ENCODE results near the gene MST1R. TPM values are rescaled to one million over a fixed set of nuclear protein-coding genes. Genes with fewer than 3 reads are reported as not detected.
A peak's percentile ranks its signal among the peaks of the same experiment; 100 is the strongest.

MST1R gene
- total and polyA plus RNA-seq, 9 of the 15 experiments (the other 6 are each of a cell fraction or from before 2014, with no cell fraction given) = 1.3 to 10.0 (median 3.8) TPM

DNA sequence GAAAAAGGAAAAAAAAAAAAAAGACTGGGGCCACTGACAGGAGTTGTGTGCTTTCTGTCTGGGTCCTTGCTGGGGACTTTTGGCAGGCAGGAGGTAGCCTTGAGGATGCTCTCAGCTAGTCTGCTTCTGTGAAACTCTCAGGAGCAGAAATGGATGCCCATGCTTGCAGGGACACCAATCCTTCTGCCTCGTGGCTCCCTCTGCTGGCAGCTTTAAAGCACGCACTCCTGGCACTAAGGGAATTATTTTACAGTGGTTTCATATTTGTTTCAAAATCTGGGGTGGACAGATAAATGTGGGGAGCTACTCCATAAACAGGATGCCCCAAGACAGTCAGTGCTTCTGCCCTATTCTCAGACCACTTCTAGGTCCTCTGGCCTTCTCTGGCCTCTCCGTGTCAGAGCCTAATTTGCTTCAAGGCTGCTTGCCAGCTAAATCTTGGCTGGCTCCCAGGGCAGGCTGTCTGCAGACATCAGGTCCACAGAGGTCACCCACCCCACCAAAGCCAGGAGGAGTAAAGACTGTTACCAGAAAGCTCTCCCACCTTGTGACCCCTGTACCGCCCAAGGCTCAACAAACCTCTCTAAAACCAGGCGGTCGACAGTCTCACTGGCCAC is 64.4 kb downstream of the MST1R start (continued):
- peak; percentile 87 for TF ChIP-seq REST (IDR thresholded peaks at IDR 0.05; ENCODE audit: borderline replicate concordance)
- TF ChIP-seq REST (CRISPR knock-in tag; IDR thresholded peaks at IDR 0.05; ENCODE audit: low read depth) = no peak
- TF ChIP-seq FOXO4 (CRISPR knock-in tag; IDR thresholded peaks at IDR 0.05) = no peak
- no peak for TF ChIP-seq HSF4 (CRISPR knock-in tag; IDR thresholded peaks at IDR 0.05; ENCODE audit: borderline replicate concordance)
- no peak for TF ChIP-seq FOXJ3 (CRISPR knock-in tag; IDR thresholded peaks at IDR 0.05)
- TF ChIP-seq, protein P1, sequence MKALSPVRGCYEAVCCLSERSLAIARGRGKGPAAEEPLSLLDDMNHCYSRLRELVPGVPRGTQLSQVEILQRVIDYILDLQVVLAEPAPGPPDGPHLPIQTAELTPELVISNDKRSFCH (CRISPR knock-in tag; IDR thresholded peaks at IDR 0.05) = no peak
- TF ChIP-seq, protein P1 (tag; IDR thresholded peaks at IDR 0.05) = no peak
- TF ChIP-seq, protein P2, sequence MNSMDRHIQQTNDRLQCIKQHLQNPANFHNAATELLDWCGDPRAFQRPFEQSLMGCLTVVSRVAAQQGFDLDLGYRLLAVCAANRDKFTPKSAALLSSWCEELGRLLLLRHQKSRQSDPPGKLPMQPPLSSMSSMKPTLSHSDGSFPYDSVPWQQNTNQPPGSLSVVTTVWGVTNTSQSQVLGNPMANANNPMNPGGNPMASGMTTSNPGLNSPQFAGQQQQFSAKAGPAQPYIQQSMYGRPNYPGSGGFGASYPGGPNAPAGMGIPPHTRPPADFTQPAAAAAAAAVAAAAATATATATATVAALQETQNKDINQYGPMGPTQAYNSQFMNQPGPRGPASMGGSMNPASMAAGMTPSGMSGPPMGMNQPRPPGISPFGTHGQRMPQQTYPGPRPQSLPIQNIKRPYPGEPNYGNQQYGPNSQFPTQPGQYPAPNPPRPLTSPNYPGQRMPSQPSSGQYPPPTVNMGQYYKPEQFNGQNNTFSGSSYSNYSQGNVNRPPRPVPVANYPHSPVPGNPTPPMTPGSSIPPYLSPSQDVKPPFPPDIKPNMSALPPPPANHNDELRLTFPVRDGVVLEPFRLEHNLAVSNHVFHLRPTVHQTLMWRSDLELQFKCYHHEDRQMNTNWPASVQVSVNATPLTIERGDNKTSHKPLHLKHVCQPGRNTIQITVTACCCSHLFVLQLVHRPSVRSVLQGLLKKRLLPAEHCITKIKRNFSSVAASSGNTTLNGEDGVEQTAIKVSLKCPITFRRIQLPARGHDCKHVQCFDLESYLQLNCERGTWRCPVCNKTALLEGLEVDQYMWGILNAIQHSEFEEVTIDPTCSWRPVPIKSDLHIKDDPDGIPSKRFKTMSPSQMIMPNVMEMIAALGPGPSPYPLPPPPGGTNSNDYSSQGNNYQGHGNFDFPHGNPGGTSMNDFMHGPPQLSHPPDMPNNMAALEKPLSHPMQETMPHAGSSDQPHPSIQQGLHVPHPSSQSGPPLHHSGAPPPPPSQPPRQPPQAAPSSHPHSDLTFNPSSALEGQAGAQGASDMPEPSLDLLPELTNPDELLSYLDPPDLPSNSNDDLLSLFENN (IDR thresholded peaks at IDR 0.05; ENCODE audit: low read depth in 2 of 2, low read length in 2 of 2) = no peak
- no peak for TF ChIP-seq ETS1 (conservative IDR thresholded peaks at IDR 0.05; ENCODE audit: control insufficient read depth, low read depth, low read length)
- no peak for TF ChIP-seq FOXK1 (CRISPR knock-in tag; IDR thresholded peaks at IDR 0.05; ENCODE audit: borderline replicate concordance)
- TF ChIP-seq BHLHE40 (IDR thresholded peaks at IDR 0.05; ENCODE audit: low read length) = no peak
